HG03135 (cell line): ENCODE data around the gene MAST3.

Experiments used
- ATAC-seq: cut with Tn5 transposase; IDR thresholded peaks from one replicate; pipeline ENCODE4 v1.9.1; 2021; ENCODE audit warnings: mild to moderate bottlenecking, moderate library complexity; ENCODE audit not compliant: unreplicated experiment

MAST3 gene

GRCh38 chr19:18097217-18097992 lies at the start of gene MAST3:
MAST3 (plus strand) TSS chr19:18097778; CDS start chr19:18097793, 15 bp downstream.
- ATAC-seq, result peak; percentile 48

DNA sequence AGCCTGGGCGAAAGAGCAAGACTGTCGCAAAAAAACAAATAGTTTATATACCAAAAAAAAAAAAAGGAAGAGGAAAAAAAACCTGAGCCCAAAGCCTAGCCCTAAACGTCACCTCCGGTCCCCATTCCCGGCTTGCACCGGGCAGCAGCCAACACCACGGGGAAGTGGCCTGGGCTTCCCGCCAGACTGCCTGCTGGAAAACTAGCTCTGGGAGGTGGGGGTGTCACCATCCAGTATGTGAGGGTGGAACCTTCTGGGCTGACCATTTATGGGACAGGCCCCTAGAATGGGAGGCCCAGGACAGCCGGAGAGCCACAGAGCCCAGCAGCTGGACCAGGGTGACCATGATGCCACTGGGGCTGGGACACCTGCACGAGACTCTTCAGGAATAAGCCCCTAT lies 48.2 kb upstream of the MAST3 start:
- ATAC-seq, result no peak

- no peak for ATAC-seq
Observed at GRCh38 chr19:18051887-18052286, 45.7 kb upstream of the MAST3 start.

- ATAC-seq, result no peak
Observed at GRCh38 chr19:18053576-18054219, 43.9 kb upstream of the MAST3 start.

- no peak for ATAC-seq
Observed at GRCh38 chr19:18055967-18056366, 41.6 kb upstream of the MAST3 start.

GRCh38 chr19:18057557-18057956 lies 40.0 kb upstream of the MAST3 start:
- ATAC-seq, result no peak

DNA sequence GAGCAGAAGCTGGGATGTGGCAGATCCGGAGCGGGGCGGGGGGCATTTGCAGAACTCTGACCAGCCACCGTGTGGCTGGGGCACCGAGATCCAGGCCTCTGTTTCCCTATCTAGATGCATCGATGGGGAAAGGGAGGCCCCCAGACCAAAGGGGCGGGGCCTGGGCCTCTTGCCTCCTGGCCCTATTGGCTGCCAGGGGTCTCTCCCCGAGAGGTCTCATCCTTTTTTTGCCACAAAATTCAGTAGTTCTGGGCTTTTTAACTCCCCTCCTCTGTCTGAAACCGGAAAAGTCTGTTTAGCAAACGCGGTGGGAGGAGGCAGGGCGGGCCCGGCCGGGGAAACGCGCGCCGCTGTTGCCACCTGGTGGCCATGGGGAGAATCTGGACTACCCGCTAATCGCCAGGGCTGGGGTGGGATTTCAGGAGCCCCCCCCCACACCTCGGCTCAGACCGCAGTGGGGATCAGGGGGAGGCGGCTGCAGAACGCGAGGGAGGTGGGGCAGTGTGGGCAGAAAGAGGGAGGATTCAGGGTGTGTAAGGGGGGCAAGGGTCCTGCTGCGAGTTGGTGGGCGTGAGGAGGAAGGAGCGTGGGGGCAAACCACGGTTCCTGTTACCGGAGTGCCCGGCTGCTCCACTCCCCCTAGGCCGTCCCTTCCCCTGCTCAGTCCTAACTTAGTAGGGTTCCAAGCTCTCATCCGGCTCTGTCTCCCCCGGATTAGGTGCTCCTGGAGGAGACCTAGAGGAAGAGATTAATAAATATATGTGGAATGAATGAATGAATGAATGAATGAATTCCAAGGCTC lies 39.2 kb upstream of the MAST3 start:
- no peak for ATAC-seq

GRCh38 chr19:18059297-18059696 lies 38.3 kb upstream of the MAST3 start:
- no peak for ATAC-seq

- no peak for ATAC-seq
Observed at GRCh38 chr19:18059902-18060301, 37.7 kb upstream of the MAST3 start.

DNA sequence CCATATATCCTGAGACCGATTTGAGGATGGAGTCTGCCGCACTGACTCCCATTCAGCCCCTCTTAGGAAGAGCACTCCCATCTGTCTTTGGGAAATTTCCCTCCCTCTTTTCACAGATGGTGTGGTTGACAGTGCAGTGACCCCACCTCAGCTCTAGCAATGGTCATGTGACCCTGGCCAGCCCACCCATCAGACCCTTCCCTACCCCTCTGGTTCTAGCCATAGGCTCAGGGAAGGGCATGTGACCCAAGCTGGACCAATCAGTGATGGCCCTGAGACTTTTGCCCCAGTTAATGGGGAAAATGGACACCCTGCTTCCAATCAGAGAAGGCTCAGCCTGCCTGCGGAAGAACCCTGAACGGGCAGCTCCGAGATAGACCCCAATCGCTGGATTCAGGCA lies 37.1 kb upstream of the MAST3 start:
- ATAC-seq, result no peak

DNA sequence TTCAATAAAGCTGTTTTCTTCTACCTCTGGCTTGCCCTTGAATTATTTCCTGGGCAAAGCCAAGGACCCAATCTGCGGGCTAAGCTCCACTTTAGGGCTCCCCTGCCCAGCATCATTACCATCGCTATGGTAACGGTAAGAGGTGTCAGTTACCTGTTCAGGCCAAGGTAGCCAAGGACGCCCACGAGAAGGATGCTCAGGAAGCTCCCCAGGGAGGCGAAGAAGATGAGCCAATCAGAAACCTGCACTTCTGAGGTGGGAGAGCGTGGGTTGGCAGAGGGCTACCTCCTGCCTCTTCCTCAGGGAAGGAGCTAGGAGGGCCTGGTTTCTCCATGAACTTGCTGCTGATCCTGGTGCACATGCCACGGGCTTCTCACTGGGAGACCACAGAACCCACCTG lies 35.5 kb upstream of the MAST3 start:
- no peak for ATAC-seq

DNA sequence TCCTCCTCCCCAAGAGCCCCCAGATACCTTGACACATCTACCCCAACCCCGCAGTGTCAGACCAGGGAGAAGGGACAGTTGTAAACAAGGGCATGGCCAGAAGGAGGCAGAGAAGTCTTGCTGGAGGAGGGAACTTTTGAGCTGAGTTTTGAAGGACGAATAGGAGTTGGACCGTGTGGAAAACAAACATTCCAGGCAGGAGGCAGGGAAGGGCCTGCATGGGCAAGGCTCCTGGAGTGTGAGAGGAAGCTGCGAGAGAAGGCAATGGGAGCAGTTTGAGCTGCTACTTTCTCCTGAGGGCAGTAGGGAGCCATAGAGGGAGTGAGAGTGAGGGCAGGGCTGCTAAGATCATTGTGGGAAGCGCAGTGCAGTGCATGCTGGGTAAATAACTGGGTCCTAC lies 34.1 kb upstream of the MAST3 start:
- ATAC-seq, result no peak

DNA sequence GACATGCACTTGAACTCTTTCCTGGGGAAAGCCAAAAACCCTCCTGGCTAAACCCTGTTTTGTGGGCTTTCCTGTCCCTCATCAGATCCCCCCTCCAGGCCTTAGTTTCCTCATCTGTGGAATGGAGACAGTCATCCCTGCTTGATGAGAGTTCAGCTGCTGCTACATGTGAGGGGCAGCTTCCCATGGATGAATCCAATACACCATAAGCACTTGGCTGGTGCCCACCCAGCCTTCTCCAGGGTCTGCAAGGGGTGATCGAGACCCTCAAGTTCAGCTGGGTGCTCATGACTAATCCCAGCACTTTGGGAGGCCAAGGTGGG lies 32.4 kb upstream of the MAST3 start:
- ATAC-seq, result no peak

GRCh38 chr19:18068395-18068794 lies 29.2 kb upstream of the MAST3 start:
- ATAC-seq, result no peak

DNA sequence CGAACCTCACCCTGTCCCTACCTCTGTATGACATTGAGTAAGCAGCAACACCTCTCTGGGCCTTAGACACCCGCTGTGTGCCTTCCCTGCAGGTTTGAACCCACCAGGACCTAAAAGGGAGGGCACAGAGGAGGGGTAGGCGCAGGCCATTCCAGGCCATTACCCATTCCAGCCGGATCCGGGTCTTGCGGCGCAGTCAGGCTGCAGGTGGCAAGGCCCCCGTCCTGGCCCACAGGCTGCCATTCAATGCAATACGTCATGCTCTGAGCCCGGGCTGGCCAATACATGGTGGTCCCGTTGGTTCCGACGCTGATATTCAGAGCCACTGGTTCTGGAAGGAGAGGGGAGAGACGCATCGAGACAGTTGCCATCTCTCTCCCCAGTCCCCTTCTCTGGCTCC lies 28.2 kb upstream of the MAST3 start:
- no peak for ATAC-seq

GRCh38 chr19:18070181-18070580 lies 27.4 kb upstream of the MAST3 start:
- no peak for ATAC-seq

- ATAC-seq, result no peak
Observed at GRCh38 chr19:18072335-18072734, 25.2 kb upstream of the MAST3 start.

DNA sequence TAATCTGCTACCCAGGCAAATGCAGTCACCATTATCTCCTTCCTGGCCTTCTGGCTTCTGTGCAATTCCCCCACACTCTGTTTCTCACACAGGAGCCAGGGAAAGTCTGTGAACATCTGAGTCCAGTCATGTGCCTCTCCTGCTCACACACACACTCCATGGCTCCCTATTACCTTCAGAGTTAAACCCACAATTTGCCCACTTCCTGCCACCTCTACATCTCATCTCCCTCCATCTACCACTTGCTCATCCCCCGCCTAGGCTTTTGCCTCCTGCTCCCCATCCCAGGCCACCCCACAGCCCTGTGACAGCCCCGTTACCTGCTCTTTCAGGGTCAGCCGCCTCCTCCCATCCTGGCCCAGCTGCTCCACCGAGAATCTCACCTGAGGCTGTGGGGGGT lies 24.4 kb upstream of the MAST3 start:
- no peak for ATAC-seq

GRCh38 chr19:18074192-18074591 lies 23.4 kb upstream of the MAST3 start:
- ATAC-seq, result no peak

DNA sequence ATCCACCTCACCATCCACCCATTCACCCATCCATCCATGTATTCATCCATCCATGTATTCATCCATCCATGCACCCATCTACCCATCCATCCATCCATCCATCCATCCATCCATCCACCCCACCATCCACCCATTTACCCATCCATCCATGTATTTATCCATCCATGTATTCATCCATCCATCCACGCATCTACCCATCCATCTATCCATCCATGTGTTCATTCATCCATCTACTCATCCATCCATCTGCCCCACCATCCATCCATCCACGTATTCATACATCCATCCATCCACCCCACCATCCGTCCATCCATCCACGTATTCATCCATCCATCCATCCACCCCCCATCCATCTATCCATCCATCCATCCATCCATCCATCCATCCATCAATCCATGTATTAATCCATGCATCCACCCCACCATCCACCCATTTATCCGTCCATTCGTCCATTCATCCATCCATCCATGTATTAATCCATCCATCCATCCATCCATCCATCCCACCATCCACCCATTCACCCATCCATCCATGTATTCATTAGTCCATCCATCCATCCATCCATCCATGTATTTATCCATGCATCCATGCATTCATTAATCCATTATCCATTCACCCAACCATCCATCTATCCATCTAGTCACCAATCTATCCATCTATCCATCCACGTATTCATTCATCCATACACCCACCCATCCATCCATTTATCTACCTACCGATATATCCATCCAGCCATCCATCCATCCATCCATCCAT lies 13.5 kb upstream of the MAST3 start:
- no peak for ATAC-seq
